ENCODE data around the gene TAS1R1. TPM values are rescaled to one million over a fixed set of nuclear protein-coding genes. Genes with fewer than 3 reads are reported as not detected.

Gene TAS1R1
- total and polyA plus RNA-seq, 4 experiments from 2014 or later = not detected

DNA sequence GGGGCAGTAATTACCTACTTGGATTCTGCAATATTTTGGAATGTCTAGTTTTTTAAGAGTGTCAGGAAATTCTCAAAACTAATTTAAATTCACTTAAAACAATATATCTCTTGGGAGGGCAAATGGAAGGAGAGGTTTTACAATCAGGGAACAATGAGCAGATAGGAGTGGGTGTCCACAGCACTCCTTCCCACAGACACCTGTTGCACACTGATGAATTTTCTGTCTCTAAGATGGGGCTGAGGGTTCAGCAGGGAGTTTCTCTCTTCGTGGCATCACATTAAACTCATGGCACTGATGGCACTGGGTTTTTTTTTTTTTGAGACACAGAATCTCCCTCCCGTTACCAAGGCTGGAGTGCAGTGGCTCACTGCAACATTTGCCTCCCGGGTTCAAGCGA, 63.9 kb downstream of the TAS1R1 start:
- no peak overlapping the region for H3K27ac ChIP-seq (ENCODE audit: low read depth, low read length)
- ChIA-PET CTCF (ENCODE audit: partially characterized antibody) (no interaction called here), POLR2A (ENCODE audit: partially characterized antibody) (interaction anchor here (1.0 to 1.9 kb wide), 2 partner anchors 17 to 19 kb away, joined by 3 to 4 read pairs; partner anchors contain the start of gene KLHL21)
- no peak for DNase-seq
- peak overlapping the region in 3 of 7 donors; percentile 29 to 43 (median 37) for H3K27ac Mint-ChIP-seq
- peaks cover 28% of the 10 kb centered on the region for H3K36me3 ChIP-seq (ENCODE audit: insufficient read depth, low read length)
- peaks cover 3 to 31% of the 10 kb centered on the region in 2 donors for H3K36me3 Mint-ChIP-seq
- H3K9me3 Mint-ChIP-seq = no peaks in the 10 kb centered on the region
- H3K4me3 ChIP-seq (ENCODE audit: low read length in 2 of 2) = no peak overlapping the region
- no peak overlapping the region for H3K4me3 Mint-ChIP-seq
- peaks cover 11% of the 10 kb centered on the region for H3K4me1 ChIP-seq (ENCODE audit: insufficient read depth, low read length)
- H3K27me3 Mint-ChIP-seq = no peaks in the 10 kb centered on the region
- H3K4me1 Mint-ChIP-seq = peaks cover 6 to 22% (median 11%) of the 10 kb centered on the region in 4 donors
- no peaks in the 10 kb centered on the region for H3K9me3 ChIP-seq (ENCODE audit: control insufficient read depth in 1 of 2, low read length in 2 of 2)
- intact Hi-C loops (cut with micrococcal nuclease) = loop anchor here (10.0 kb wide), 1 partner anchor 166 kb away; the partner anchor contains the start of gene CAMTA1
- H3K27me3 ChIP-seq (ENCODE audit: insufficient read depth, low read length) = no peaks in the 10 kb centered on the region

GRCh38 chr1:6621429-6622391, 66.6 kb downstream of the TAS1R1 start:
- Mint-ChIP-seq H3K4me1 (peaks cover 9 to 25% (median 15%) of the 10 kb centered on the region in 4 donors), H3K9me3 (no peaks in the 10 kb centered on the region), H3K27ac (peak overlapping the region in 2 of 7 donors; percentile 24 to 51), H3K36me3 (peaks cover 3 to 32% of the 10 kb centered on the region in 2 donors), H3K4me3 (no peak overlapping the region), H3K27me3 (no peaks in the 10 kb centered on the region)
- Histone ChIP-seq H3K9me3 (ENCODE audit: control insufficient read depth in 1 of 2, low read length in 2 of 2) (no peaks in the 10 kb centered on the region), H3K27me3 (ENCODE audit: insufficient read depth, low read length) (no peaks in the 10 kb centered on the region), H3K27ac (ENCODE audit: low read depth, low read length) (no peak overlapping the region), H3K4me3 (ENCODE audit: low read length in 2 of 2) (no peak overlapping the region), H3K36me3 (ENCODE audit: insufficient read depth, low read length) (peaks cover 28% of the 10 kb centered on the region), H3K4me1 (ENCODE audit: insufficient read depth, low read length) (peaks cover 12% of the 10 kb centered on the region)
- ChIA-PET POLR2A (ENCODE audit: partially characterized antibody) (interaction anchor here (0.6 to 10.0 kb wide), 2 partner anchors 20 to 33 kb away, joined by 3 to 117 read pairs; partner anchors contain the start of gene KLHL21), CTCF (ENCODE audit: partially characterized antibody) (interaction anchor here (1.2 to 2.0 kb wide), 3 partner anchors 15 to 67 kb away, joined by 3 to 10 read pairs (median 9); partner anchors contain the start of gene NOL9)
- DNase-seq = no peak
- intact Hi-C loops (cut with micrococcal nuclease) = no loop called here

DNA sequence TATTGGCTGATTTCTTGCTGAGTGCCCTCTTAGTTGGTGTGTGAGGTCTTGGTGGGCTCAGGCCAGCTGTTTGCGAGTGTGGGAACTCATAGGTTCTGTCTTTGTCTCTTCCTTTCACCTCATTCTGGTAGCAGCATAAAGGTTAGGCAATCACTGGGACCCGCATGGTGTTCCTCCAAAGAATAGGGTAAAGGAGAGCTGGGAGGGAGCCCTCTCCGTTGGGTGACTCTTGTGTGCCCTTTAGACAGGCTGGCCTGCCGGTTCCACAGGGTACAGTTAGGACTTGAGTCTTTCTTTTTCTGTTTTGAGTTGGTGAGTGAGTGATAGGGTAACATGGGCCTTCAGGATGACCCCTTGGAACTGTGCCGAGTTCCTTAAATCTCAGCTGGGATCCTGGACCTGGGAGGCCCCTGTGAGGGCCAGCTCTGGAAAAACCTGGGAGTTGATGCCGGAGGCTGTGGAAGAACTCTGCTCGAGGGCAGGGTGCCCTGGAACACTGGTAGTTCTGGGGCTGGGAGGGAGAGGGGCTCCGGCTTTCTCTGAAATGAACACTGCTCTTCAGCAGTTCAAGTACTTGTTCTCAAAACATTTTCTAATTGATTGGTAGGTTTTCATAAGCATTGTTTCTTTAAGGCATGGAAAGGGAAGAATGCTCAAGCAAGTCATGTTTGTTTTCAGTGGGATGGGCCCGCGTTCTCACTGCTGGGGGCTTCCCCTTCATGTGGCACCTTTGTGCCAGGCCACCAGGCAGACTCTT, 67.5 kb downstream of the TAS1R1 start:
- H3K4me3 ChIP-seq (ENCODE audit: low read length in 2 of 2) = no peak overlapping the region
- no peaks in the 10 kb centered on the region for H3K9me3 Mint-ChIP-seq
- no peaks in the 10 kb centered on the region for H3K27me3 Mint-ChIP-seq
- H3K27me3 ChIP-seq (ENCODE audit: insufficient read depth, low read length) = no peaks in the 10 kb centered on the region
- peaks cover 28% of the 10 kb centered on the region for H3K36me3 ChIP-seq (ENCODE audit: insufficient read depth, low read length)
- ChIA-PET CTCF (ENCODE audit: partially characterized antibody) (interaction anchor here (1.0 to 2.5 kb wide), 5 partner anchors 10 to 68 kb away, joined by 3 to 12 read pairs (median 9); partner anchors contain the start of gene NOL9), POLR2A (ENCODE audit: partially characterized antibody) (interaction anchor here (0.6 to 10.0 kb wide), 3 partner anchors 21 to 42 kb away, joined by 3 to 117 read pairs (median 14); partner anchors contain the start of genes KLHL21 and ZBTB48)
- peaks cover 5 to 32% of the 10 kb centered on the region in 2 donors for H3K36me3 Mint-ChIP-seq
- intact Hi-C loops (cut with micrococcal nuclease) = no loop called here
- H3K4me1 Mint-ChIP-seq = peaks cover 10 to 31% (median 21%) of the 10 kb centered on the region in 4 donors
- no peak overlapping the region for H3K27ac ChIP-seq (ENCODE audit: low read depth, low read length)
- H3K4me3 Mint-ChIP-seq = peak overlapping the region in 1 of 8 donors; percentile 29
- H3K9me3 ChIP-seq (ENCODE audit: control insufficient read depth in 1 of 2, low read length in 2 of 2) = no peaks in the 10 kb centered on the region
- no peak for DNase-seq
- H3K4me1 ChIP-seq (ENCODE audit: insufficient read depth, low read length) = peaks cover 17% of the 10 kb centered on the region
- peak overlapping the region in 2 of 7 donors; percentile 24 to 51 for H3K27ac Mint-ChIP-seq

DNA sequence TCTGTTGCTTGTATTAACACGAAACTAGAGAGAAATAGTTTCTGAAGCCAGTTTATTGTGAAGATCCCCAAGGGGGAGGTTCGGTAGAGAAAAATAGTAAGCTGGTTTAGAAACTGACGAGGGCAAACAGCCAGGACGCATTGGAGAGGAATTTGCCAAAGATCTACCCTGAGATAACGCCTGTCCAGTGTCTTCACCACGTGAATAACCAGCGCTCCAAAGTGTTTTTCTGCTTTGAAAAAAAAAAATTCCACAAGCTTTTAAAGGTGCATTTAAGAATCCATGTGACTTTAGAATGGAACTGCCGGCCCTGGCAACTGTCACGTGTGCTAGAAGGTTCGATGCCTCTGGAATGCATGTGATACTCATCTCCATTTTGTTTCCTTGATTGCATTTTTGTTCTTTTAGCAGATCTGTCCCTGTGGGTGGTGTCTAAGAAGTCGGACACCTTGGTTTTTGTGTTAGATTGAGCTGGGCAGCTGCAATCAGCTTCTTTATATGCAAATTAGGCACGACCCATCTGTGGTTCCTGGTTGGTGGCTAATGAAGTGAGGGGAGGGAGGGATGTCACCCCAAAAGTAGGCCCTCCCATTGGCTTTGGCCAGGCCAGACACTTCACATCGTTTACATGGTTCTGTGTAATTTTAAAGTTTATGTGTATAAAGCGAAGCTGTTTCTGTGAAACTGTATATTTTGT, 68.3 kb downstream of the TAS1R1 start:
- intact Hi-C loops (cut with micrococcal nuclease) = no loop called here
- ChIA-PET POLR2A (ENCODE audit: partially characterized antibody) (interaction anchor here (1.0 to 10.0 kb wide), 5 partner anchors 22 to 158 kb away, joined by 3 to 117 read pairs (median 8); partner anchors contain the start of genes KLHL21, NOL9, TNFRSF25 and ZBTB48), CTCF (ENCODE audit: partially characterized antibody) (interaction anchor here (0.7 to 2.5 kb wide), 7 partner anchors 8 to 160 kb away, joined by 3 to 13 read pairs (median 5); partner anchors contain the start of genes KLHL21 and ZBTB48)
- H3K4me1 Mint-ChIP-seq = peaks cover 14 to 35% (median 26%) of the 10 kb centered on the region in 4 donors
- H3K36me3 ChIP-seq (ENCODE audit: insufficient read depth, low read length) = peaks cover 28% of the 10 kb centered on the region
- no peak for DNase-seq
- no peaks in the 10 kb centered on the region for H3K27me3 Mint-ChIP-seq
- H3K4me1 ChIP-seq (ENCODE audit: insufficient read depth, low read length) = peaks cover 23% of the 10 kb centered on the region
- peak overlapping the region in 2 of 7 donors; percentile 51 to 78 for H3K27ac Mint-ChIP-seq
- peaks cover 8 to 33% of the 10 kb centered on the region in 2 donors for H3K36me3 Mint-ChIP-seq
- peak overlapping the region in 3 of 8 donors; percentile 24 to 65 (median 29) for H3K4me3 Mint-ChIP-seq
- no peak overlapping the region for H3K27ac ChIP-seq (ENCODE audit: low read depth, low read length)
- H3K27me3 ChIP-seq (ENCODE audit: insufficient read depth, low read length) = no peaks in the 10 kb centered on the region
- H3K9me3 ChIP-seq (ENCODE audit: control insufficient read depth in 1 of 2, low read length in 2 of 2) = no peaks in the 10 kb centered on the region
- no peak overlapping the region for H3K4me3 ChIP-seq (ENCODE audit: low read length in 2 of 2)
- no peaks in the 10 kb centered on the region for H3K9me3 Mint-ChIP-seq

- H3K36me3 Mint-ChIP-seq = peaks cover 10 to 35% of the 10 kb centered on the region in 2 donors
- Histone ChIP-seq H3K4me3 (ENCODE audit: low read length in 2 of 2) (peak within 1 kb of the TSS; percentile 63 to 73), H3K9me3 (ENCODE audit: control insufficient read depth in 1 of 2, low read length in 2 of 2) (no peaks in the 10 kb centered on the region), H3K27ac (ENCODE audit: low read depth, low read length) (peak within 1 kb of the TSS; percentile 60), H3K27me3 (ENCODE audit: insufficient read depth, low read length) (no peaks in the 10 kb centered on the region), H3K4me1 (ENCODE audit: insufficient read depth, low read length) (peaks cover 23% of the 10 kb centered on the region), H3K36me3 (ENCODE audit: insufficient read depth, low read length) (peaks cover 38% of the 10 kb centered on the region)
- POLR2A ChIA-PET (ENCODE audit: partially characterized antibody) = interaction anchor here (0.6 to 10.0 kb wide), 8 partner anchors 9 to 1306 kb away, joined by 3 to 117 read pairs (median 5); partner anchors contain the start of genes KLHL21, NOL9, PHF13 and TNFRSF25
- H3K4me3 Mint-ChIP-seq = peak within 1 kb of the TSS; percentile 90 to 95 (median 94)
- H3K9me3 Mint-ChIP-seq = no peaks in the 10 kb centered on the region
- H3K27ac Mint-ChIP-seq = peak within 1 kb of the TSS; percentile 78 to 93 (median 90)
- H3K27me3 Mint-ChIP-seq = no peaks in the 10 kb centered on the region
- H3K4me1 Mint-ChIP-seq = peaks cover 15 to 35% (median 28%) of the 10 kb centered on the region in 4 donors
- intact Hi-C loops (cut with micrococcal nuclease) = loop anchor here (1.0 to 2.0 kb wide), 5 partner anchors 12 to 71 kb away; partner anchors contain the start of genes KLHL21, NOL9, PHF13 and ZBTB48
- CTCF ChIA-PET (ENCODE audit: partially characterized antibody) = interaction anchor here (1.0 to 2.5 kb wide), 5 partner anchors 9 to 135 kb away, joined by 4 to 13 read pairs (median 8); partner anchors contain the start of genes KLHL21 and ZBTB48
- peak; percentile 84 to 91 (median 86) for DNase-seq
Observed at GRCh38 chr1:6624710-6625583, 69.8 kb downstream of the TAS1R1 start, which contains the start of gene THAP3. Gene THAP3 (plus strand): TSS chr1:6624868. CDS start chr1:6625219, 351 bp downstream.
